HG03139 (cell line): ENCODE results near the gene HSPA6.
"Not testable (repeated sequence)": the region's sequence is repeated elsewhere in the genome, so short reads cannot be mapped to it uniquely, and the experiment has no call there.

Experiments used
- ATAC-seq: cut with Tn5 transposase; IDR thresholded peaks from one replicate; pipeline ENCODE4 v1.9.1; 2021; ENCODE audit not compliant: unreplicated experiment

Gene HSPA6

GRCh38 chr1:161531986-161532643 lies 7.8 kb downstream of the HSPA6 start:
- ATAC-seq, result no peak

GRCh38 chr1:161532644-161533567 lies 8.6 kb downstream of the HSPA6 start:
- ATAC-seq, result not testable (repeated sequence)

GRCh38 chr1:161537068-161537669 lies 12.8 kb downstream of the HSPA6 start:
- not testable (repeated sequence) for ATAC-seq

GRCh38 chr1:161538925-161539479 lies 14.7 kb downstream of the HSPA6 start:
- not testable (repeated sequence) for ATAC-seq

GRCh38 chr1:161539731-161540569 lies 15.6 kb downstream of the HSPA6 start:
- peak; percentile 37 for ATAC-seq

- ATAC-seq, result peak; percentile 24
Measured at GRCh38 chr1:161540570-161540960, 16.2 kb downstream of the HSPA6 start.

GRCh38 chr1:161542091-161542559 lies 17.8 kb downstream of the HSPA6 start:
- ATAC-seq, result peak; percentile 52

- not testable (repeated sequence) for ATAC-seq
Measured at GRCh38 chr1:161543125-161543524, 18.8 kb downstream of the HSPA6 start.

GRCh38 chr1:161545005-161545731 lies 20.8 kb downstream of the HSPA6 start:
- ATAC-seq, result not testable (repeated sequence)

GRCh38 chr1:161547995-161548741 lies 23.8 kb downstream of the HSPA6 start:
- not testable (repeated sequence) for ATAC-seq

GRCh38 chr1:161548749-161549406 lies 24.5 kb downstream of the HSPA6 start:
- not testable (repeated sequence) for ATAC-seq

GRCh38 chr1:161549652-161550051 lies 25.3 kb downstream of the HSPA6 start, which contains the start of gene FCGR3A:
Gene FCGR3A, minus strand, starts transcription at chr1:161549818. Its CDS starts 82 bp downstream, at chr1:161549736.
- no peak for ATAC-seq

GRCh38 chr1:161550942-161551341 lies 26.6 kb downstream of the HSPA6 start:
- not testable (repeated sequence) for ATAC-seq

- not testable (repeated sequence) for ATAC-seq
Measured at GRCh38 chr1:161553631-161554030, 29.3 kb downstream of the HSPA6 start.

- not testable (repeated sequence) for ATAC-seq
Measured at GRCh38 chr1:161554340-161554739, 30.0 kb downstream of the HSPA6 start.

GRCh38 chr1:161554815-161555417 lies 30.6 kb downstream of the HSPA6 start:
- ATAC-seq, result not testable (repeated sequence)

- ATAC-seq, result not testable (repeated sequence)
Measured at GRCh38 chr1:161556143-161556542, 31.8 kb downstream of the HSPA6 start.

GRCh38 chr1:161556990-161557389 lies 32.6 kb downstream of the HSPA6 start:
- not testable (repeated sequence) for ATAC-seq
